KG1 (cell line): ENCODE data around the gene TTC24.

Source experiments
- DNase-seq: peaks from one replicate; lab custom pipeline; 2025; lab: John Stamatoyannopoulos, UW

The TTC24 gene

GRCh38 chr1:156554971-156555370 is 24.6 kb upstream of the TTC24 start:
- no peak for DNase-seq

GRCh38 chr1:156555715-156556114 is 23.8 kb upstream of the TTC24 start:
- DNase-seq, result no peak

- no peak for DNase-seq
These were observed 23.2 kb upstream of the TTC24 start for GRCh38 chr1:156556354-156556753.

GRCh38 chr1:156559086-156559796 is 20.3 kb upstream of the TTC24 start:
- no peak for DNase-seq

- no peak for DNase-seq
These were observed 19.6 kb upstream of the TTC24 start for GRCh38 chr1:156559797-156560385.

GRCh38 chr1:156560585-156561163 is 18.8 kb upstream of the TTC24 start:
- no peak for DNase-seq

GRCh38 chr1:156565519-156565918 is 14.0 kb upstream of the TTC24 start:
- DNase-seq, result no peak

- no peak for DNase-seq
These were observed 13.1 kb upstream of the TTC24 start for GRCh38 chr1:156566436-156566835.

GRCh38 chr1:156571261-156571852 is 8.2 kb upstream of the TTC24 start:
- DNase-seq, result no peak

- DNase-seq, result peak; percentile 48
These were observed 7.4 kb upstream of the TTC24 start, which contains the start of gene IQGAP3 for GRCh38 chr1:156571919-156572662. Gene IQGAP3 (minus strand): TSS chr1:156572565. CDS start chr1:156572529, 36 bp downstream.

- no peak for DNase-seq
These were observed 6.9 kb upstream of the TTC24 start for GRCh38 chr1:156572663-156573018.

- DNase-seq, result no peak
These were observed 5.4 kb upstream of the TTC24 start for GRCh38 chr1:156574039-156574633.

GRCh38 chr1:156577550-156577949 is 2.0 kb upstream of the TTC24 start:
- no peak for DNase-seq

GRCh38 chr1:156578055-156578454 is 1.5 kb upstream of the TTC24 start:
- DNase-seq, result no peak

GRCh38 chr1:156581661-156582387 is 2.3 kb downstream of the TTC24 start:
- no peak for DNase-seq

- DNase-seq, result no peak
These were observed 3.0 kb downstream of the TTC24 start for GRCh38 chr1:156582388-156583017.

GRCh38 chr1:156583821-156584622 is 4.5 kb downstream of the TTC24 start:
- DNase-seq, result peak; percentile 66

- DNase-seq, result no peak
These were observed 5.3 kb downstream of the TTC24 start for GRCh38 chr1:156584813-156585212.

GRCh38 chr1:156586323-156586722 is 6.8 kb downstream of the TTC24 start:
- DNase-seq, result no peak

- DNase-seq, result no peak
These were observed 7.5 kb downstream of the TTC24 start for GRCh38 chr1:156586892-156587477.
